SK-N-SH (cell line): ENCODE measurements around the gene COL4A2. TPM values are rescaled to one million over a fixed set of nuclear protein-coding genes. Genes with fewer than 3 reads are reported as not detected.

Source experiments
- CTCF ChIA-PET: fragments of 300-600, 350-600 bp; formaldehyde crosslinking; extraction: SDS; loops from one replicate; lab custom pipeline; 2021; lab: Yijun Ruan, JAX
- POLR2A ChIA-PET: fragments of 350-600 bp; sonication (Branson Sonifier 250); formaldehyde crosslinking; extraction: SDS; loops from one replicate; lab custom pipeline; 2020; ENCODE audit warnings: antibody characterized with exemption, inconsistent platforms; lab: Yijun Ruan, JAX
- DNase-seq: peaks from one replicate; pipeline ENCODE4 v3.0.0; 2012
- H2AFZ ChIP-seq: fragments of 200-600 bp; sonication (generic); 2 replicates; pipeline ENCODE4 v1.8.1; 2016; ENCODE audit warnings: antibody characterized with exemption, mild to moderate bottlenecking, low read depth
- H3F3A ChIP-seq: fragments of 200-600 bp; sonication (generic); replicated peaks from 2 replicates; pipeline ENCODE3; 2016; ENCODE audit warnings: antibody characterized with exemption, mild to moderate bottlenecking; ENCODE audit not compliant: insufficient read depth
- H3K27ac ChIP-seq, 2 experiments: fragments of 200-500 bp in 1 of 2; fragments of 200-600 bp in 1 of 2; sonication (Bioruptor generic) in 1 of 2; sonication (generic), shearing (Covaris generic) in 1 of 2; 2 replicates each; pipeline versions ENCODE4 v1.5.1 to v1.6.1; 2014 to 2016; ENCODE audit warnings: low read depth in 2 of 2, inconsistent platforms in 1 of 2, low read length in 1 of 2, mild to moderate bottlenecking in 1 of 2, mixed read lengths in 1 of 2
- H3K27me3 ChIP-seq: fragments of 200-600 bp; sonication (generic), shearing (Covaris generic); 2 replicates; pipeline ENCODE4 v1.6.1; 2016; ENCODE audit warnings: mixed run types; ENCODE audit not compliant: insufficient read depth
- H3K36me3 ChIP-seq, 2 experiments: fragments of 200-500 bp in 1 of 2; fragments of 200-600 bp in 1 of 2; sonication (Bioruptor generic) in 1 of 2; sonication (generic) in 1 of 2; replicated peaks in 1 of 2; 2 replicates each; pipeline versions ENCODE3 to v1.5.1; 2014 to 2016; ENCODE audit warnings: low read length in 1 of 2, mild to moderate bottlenecking in 1 of 2; ENCODE audit not compliant: insufficient read depth in 2 of 2, control insufficient read depth in 1 of 2
- H3K4me1 ChIP-seq, 2 experiments: fragments of 200-500 bp in 1 of 2; fragments of 200-600 bp in 1 of 2; sonication (Bioruptor generic) in 1 of 2; sonication (generic), shearing (Covaris generic) in 1 of 2; 2 replicates each; pipeline versions ENCODE4 v1.5.1 to v1.6.1; 2014 to 2016; ENCODE audit warnings: low read depth in 1 of 2, low read length in 1 of 2, mixed run types in 1 of 2; ENCODE audit not compliant: insufficient read depth in 2 of 2, control insufficient read depth in 1 of 2
- H3K4me2 ChIP-seq: fragments of 200-600 bp; sonication (generic), shearing (Covaris generic); 2 replicates; pipeline ENCODE4 v1.6.1; 2017; ENCODE audit warnings: mixed run types
- H3K4me3 ChIP-seq, 2 experiments: fragments of 200-500 bp in 1 of 2; fragments of 200-600 bp in 1 of 2; sonication (Bioruptor generic) in 1 of 2; sonication (generic), shearing (Covaris generic) in 1 of 2; 2 replicates each; pipeline versions ENCODE4 v1.5.1 to v1.8.1; 2014 to 2016; ENCODE audit warnings: low read depth in 2 of 2, inconsistent platforms in 1 of 2, low read length in 1 of 2, mild to moderate bottlenecking in 1 of 2, mixed read lengths in 1 of 2, moderate library complexity in 1 of 2
- H3K79me2 ChIP-seq: fragments of 200-600 bp; sonication (generic); 2 replicates; pipeline ENCODE4 v1.8.1; 2017; ENCODE audit warnings: mild to moderate bottlenecking; ENCODE audit not compliant: insufficient read depth
- H3K9ac ChIP-seq: fragments of 200-600 bp; sonication (generic); 2 replicates; pipeline ENCODE4 v1.6.1; 2017; ENCODE audit warnings: mixed run types
- H3K9me2 ChIP-seq: fragments of 200-600 bp; sonication (generic); 2 replicates; pipeline ENCODE4 v1.6.1; 2017; ENCODE audit warnings: mixed run types
- H3K9me3 ChIP-seq: fragments of 200-600 bp; sonication (generic); 2 replicates; pipeline ENCODE4 v1.6.1; 2017; ENCODE audit warnings: mixed run types, mild to moderate bottlenecking, moderate library complexity
- H4K20me1 ChIP-seq: fragments of 200-600 bp; sonication (generic); 2 replicates; pipeline ENCODE4 v1.6.1; 2017; ENCODE audit warnings: mild to moderate bottlenecking, mixed run types; ENCODE audit not compliant: insufficient read depth
- FOSL2 ChIP-seq: IDR thresholded peaks from 2 replicates; pipeline ENCODE4 v1.4.0; 2012; ENCODE audit warnings: low read depth, mild to moderate bottlenecking, moderate library complexity, borderline replicate concordance
- FOXJ3 ChIP-seq: sonication (generic); formaldehyde crosslinking; IDR thresholded peaks from 2 replicates; pipeline ENCODE4 v1.5.1; 2020; ENCODE audit warnings: mild to moderate bottlenecking, missing genetic modification reagents
- JUND ChIP-seq: IDR thresholded peaks from 2 replicates; pipeline ENCODE4 v1.4.0; 2012
- NFIC ChIP-seq: IDR thresholded peaks from 2 replicates; pipeline ENCODE4 v1.4.0; 2012; ENCODE audit warnings: borderline replicate concordance
- NRF1 ChIP-seq: IDR thresholded peaks from 2 replicates; pipeline ENCODE4 v1.6.1; 2012; ENCODE audit warnings: low read depth, mild to moderate bottlenecking, low read length
- RAD21 ChIP-seq: IDR thresholded peaks from 2 replicates; pipeline ENCODE4 v1.6.1; 2012; ENCODE audit warnings: mild to moderate bottlenecking, low read length
- RCOR1 ChIP-seq: fragments of 150-350 bp; IDR thresholded peaks from 2 replicates; pipeline ENCODE4 v1.6.1; 2017; ENCODE audit warnings: antibody characterized with exemption, low read length
- RXRA ChIP-seq: IDR thresholded peaks from 2 replicates; pipeline ENCODE4 v1.4.0; 2012; ENCODE audit warnings: low read depth, mild to moderate bottlenecking, borderline replicate concordance
- TCF12 ChIP-seq: IDR thresholded peaks from 2 replicates; pipeline ENCODE4 v1.4.0; 2012
- WGBS: methylation state at CpG from one replicate; pipeline ENCODE4 v1.1.6; 2017; ENCODE audit warnings: low lambda C conversion rate; 5-methylcytosine and 5-hydroxymethylcytosine counted together
- polyA plus RNA-seq, 3 experiments: library from polyadenylated mRNA; depleted of rRNA; stranded (reverse); fragments of >200 nt; gene quantifications; 2 replicates each; pipeline ENCODE4 v1.2.3, GENCODE V29; 2012
- TF ChIP-seq, protein P1 (sequence below): IDR thresholded peaks from 2 replicates; pipeline ENCODE4 v1.6.1; 2012; ENCODE audit warnings: mild to moderate bottlenecking, low read depth, low read length, moderate library complexity
- TF ChIP-seq, protein P2 (sequence below): fragments of 150-350 bp; IDR thresholded peaks from 2 replicates; pipeline ENCODE4 v1.6.1; 2017; ENCODE audit warnings: antibody characterized with exemption, low read length, low read depth, borderline replicate concordance
- TF ChIP-seq, protein P3 (sequence below): IDR thresholded peaks from 2 replicates; pipeline ENCODE4; 2012

COL4A2 gene
- polyA plus RNA-seq, 1 of the 3 experiments (the other 2 are of a cell fraction), result 137 TPM

DNA sequence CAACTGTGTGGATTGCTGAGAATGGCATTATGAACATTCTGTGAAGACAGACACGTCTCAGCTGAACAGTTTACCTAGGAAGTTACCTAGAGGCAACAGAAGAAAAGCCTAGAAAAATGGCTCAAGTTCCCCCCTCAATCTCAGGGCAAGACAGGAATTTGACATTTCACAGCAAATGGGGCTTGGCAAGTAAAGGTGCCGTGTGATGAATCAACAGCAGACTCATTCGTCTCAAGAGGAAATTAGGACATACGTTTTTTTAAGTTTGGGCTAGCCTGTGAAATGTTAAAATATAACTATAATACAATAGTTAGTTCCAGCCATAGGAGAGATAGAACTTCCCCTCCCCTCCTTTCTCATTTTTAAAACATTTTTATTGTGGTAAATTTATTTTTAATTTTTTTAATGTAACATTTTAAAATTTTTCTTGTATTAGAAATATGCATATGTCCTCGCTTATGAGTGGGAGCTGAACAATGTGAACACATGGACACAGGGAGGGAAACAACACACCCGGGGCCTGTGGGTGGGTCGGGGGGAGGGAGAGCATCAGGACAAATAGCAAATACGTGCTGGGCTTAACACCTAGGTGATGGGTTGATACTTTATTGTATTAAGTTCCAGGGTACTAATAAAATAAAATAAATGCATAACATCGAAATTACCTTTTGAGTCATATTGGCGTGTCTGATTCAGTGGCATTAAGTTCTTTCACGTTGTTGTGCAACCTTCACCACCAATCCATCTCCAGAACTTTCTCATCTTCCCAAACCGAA lies 116.0 kb downstream of the COL4A2 start (continued):
- TF ChIP-seq, protein P1, sequence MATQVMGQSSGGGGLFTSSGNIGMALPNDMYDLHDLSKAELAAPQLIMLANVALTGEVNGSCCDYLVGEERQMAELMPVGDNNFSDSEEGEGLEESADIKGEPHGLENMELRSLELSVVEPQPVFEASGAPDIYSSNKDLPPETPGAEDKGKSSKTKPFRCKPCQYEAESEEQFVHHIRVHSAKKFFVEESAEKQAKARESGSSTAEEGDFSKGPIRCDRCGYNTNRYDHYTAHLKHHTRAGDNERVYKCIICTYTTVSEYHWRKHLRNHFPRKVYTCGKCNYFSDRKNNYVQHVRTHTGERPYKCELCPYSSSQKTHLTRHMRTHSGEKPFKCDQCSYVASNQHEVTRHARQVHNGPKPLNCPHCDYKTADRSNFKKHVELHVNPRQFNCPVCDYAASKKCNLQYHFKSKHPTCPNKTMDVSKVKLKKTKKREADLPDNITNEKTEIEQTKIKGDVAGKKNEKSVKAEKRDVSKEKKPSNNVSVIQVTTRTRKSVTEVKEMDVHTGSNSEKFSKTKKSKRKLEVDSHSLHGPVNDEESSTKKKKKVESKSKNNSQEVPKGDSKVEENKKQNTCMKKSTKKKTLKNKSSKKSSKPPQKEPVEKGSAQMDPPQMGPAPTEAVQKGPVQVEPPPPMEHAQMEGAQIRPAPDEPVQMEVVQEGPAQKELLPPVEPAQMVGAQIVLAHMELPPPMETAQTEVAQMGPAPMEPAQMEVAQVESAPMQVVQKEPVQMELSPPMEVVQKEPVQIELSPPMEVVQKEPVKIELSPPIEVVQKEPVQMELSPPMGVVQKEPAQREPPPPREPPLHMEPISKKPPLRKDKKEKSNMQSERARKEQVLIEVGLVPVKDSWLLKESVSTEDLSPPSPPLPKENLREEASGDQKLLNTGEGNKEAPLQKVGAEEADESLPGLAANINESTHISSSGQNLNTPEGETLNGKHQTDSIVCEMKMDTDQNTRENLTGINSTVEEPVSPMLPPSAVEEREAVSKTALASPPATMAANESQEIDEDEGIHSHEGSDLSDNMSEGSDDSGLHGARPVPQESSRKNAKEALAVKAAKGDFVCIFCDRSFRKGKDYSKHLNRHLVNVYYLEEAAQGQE, result no peak
- no peak for TF ChIP-seq RCOR1
- no peak for TF ChIP-seq RAD21
- TF ChIP-seq JUND, result no peak
- TF ChIP-seq FOSL2, result no peak
- no peak for TF ChIP-seq NFIC

DNA sequence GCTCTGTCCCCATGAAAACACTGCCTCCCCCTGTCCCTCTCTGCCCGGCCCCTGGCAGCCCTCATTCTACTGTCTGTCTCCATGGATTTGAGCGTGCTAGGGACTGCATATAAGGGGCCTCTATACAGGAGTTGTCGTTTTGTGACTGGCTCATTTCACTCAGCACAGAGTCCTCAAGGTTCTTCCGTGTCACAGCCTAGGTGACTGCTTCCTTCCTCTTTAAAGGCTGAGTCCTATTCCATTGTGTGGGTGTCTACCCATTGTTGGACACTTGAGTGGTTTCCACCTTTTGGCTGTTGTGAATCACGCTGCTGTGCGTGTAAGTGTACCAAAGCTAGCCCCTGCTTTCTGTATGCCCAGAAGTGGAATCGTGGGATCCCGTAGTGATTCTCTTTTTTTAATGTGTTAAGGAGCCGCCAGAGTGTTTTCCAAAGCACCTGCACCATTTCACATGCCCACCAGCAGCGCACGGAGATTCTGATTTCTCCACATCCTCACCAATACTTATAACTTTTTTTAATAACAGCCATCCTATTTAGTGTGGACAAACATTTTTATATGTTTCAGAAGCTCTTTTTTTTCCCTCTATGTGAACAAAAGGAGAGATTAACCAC lies 116.7 kb downstream of the COL4A2 start:
- CTCF ChIA-PET, result interaction anchor here (0.7 to 2.4 kb wide), 2 partner anchors 20 to 32 kb away, joined by 3 to 8 read pairs; no protein-coding TSS in a partner anchor
- Histone ChIP-seq H3K9ac (no peak overlapping the region), H3F3A (no peaks in the 10 kb centered on the region), H3K9me2 (no peaks in the 10 kb centered on the region), H3K79me2 (peaks cover 9% of the 10 kb centered on the region; the same call in 1 of the 2 replicates)
- TF ChIP-seq, protein P2, sequence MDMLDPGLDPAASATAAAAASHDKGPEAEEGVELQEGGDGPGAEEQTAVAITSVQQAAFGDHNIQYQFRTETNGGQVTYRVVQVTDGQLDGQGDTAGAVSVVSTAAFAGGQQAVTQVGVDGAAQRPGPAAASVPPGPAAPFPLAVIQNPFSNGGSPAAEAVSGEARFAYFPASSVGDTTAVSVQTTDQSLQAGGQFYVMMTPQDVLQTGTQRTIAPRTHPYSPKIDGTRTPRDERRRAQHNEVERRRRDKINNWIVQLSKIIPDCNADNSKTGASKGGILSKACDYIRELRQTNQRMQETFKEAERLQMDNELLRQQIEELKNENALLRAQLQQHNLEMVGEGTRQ, result no peak
- TF ChIP-seq TCF12 (no peak), JUND (no peak), NRF1 (no peak), FOXJ3 (CRISPR knock-in tag) (no peak), RXRA (no peak)
- TF ChIP-seq, protein P3, sequence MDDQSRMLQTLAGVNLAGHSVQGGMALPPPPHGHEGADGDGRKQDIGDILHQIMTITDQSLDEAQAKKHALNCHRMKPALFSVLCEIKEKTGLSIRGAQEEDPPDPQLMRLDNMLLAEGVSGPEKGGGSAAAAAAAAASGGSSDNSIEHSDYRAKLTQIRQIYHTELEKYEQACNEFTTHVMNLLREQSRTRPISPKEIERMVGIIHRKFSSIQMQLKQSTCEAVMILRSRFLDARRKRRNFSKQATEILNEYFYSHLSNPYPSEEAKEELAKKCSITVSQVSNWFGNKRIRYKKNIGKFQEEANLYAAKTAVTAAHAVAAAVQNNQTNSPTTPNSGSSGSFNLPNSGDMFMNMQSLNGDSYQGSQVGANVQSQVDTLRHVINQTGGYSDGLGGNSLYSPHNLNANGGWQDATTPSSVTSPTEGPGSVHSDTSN, result no peak
- TF ChIP-seq, all 33 proteins: peak for 0
- 96% methylated on average over 11 of the region's 11 CpGs for WGBS
- Histone ChIP-seq H3K27ac (no peak overlapping the region), H4K20me1 (no peaks in the 10 kb centered on the region), H3K9me3 (no peaks in the 10 kb centered on the region), H3K4me2 (no peak overlapping the region), H3K4me1 (no peaks in the 10 kb centered on the region), H3K4me3 (no peak overlapping the region), H2AFZ (no peak overlapping the region), H3K36me3 (peaks cover 9 to 35% of the 10 kb centered on the region in 2 experiments), H3K27me3 (no peaks in the 10 kb centered on the region)
- DNase-seq, result no peak
- POLR2A ChIA-PET, result no interaction called here
